ENCODE measurements around the gene MPI. TPM values are rescaled to one million over a fixed set of nuclear protein-coding genes. Genes with fewer than 3 reads are reported as not detected.

The MPI gene, protein sequence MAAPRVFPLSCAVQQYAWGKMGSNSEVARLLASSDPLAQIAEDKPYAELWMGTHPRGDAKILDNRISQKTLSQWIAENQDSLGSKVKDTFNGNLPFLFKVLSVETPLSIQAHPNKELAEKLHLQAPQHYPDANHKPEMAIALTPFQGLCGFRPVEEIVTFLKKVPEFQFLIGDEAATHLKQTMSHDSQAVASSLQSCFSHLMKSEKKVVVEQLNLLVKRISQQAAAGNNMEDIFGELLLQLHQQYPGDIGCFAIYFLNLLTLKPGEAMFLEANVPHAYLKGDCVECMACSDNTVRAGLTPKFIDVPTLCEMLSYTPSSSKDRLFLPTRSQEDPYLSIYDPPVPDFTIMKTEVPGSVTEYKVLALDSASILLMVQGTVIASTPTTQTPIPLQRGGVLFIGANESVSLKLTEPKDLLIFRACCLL
- 28.2 TPM for total RNA-seq

DNA sequence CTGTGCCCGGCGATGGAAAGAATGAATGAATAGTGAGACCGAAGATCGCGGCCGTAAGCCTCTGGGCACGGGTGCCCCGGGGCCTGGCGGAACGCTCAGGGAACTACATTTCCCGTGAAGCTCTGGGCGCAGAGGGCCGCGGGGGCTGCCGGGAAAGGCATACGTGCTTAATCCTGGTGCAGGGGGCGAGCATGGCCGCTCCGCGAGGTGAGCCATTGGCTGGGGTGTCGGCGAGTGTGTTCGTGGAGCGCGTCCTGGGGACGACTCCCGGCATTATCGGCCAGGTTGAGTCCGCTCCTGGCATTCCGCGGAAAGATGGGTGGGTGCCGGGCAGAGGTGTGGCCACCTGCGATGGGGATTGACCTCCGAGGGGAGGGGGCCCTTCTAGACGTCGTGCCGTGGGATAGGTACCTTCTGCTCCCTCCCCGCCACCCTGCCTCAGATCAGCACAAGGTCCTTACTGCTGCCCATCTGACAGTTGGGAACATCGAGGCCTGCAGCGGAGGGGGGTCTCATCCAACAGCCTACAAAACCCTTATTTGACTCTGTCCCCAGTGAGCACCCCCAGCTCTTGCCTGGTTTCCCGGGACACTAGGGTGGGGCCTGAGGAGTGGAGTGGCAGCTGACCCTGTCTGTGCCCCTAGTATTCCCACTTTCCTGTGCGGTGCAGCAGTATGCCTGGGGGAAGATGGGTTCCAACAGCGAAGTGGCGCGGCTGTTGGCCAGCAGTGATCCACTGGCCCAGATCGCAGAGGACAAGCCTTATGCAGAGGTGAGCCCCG is at the start of gene MPI:
MPI (plus strand) TSS at position 160 of the 782 bp plus-strand sequence; CDS start at position 192, 32 bp downstream.
- ATAC-seq = peak; percentile 54

GRCh38 chr15:74840851-74841775 is 48.7 kb upstream of the MPI start:
- no peak for ATAC-seq

DNA sequence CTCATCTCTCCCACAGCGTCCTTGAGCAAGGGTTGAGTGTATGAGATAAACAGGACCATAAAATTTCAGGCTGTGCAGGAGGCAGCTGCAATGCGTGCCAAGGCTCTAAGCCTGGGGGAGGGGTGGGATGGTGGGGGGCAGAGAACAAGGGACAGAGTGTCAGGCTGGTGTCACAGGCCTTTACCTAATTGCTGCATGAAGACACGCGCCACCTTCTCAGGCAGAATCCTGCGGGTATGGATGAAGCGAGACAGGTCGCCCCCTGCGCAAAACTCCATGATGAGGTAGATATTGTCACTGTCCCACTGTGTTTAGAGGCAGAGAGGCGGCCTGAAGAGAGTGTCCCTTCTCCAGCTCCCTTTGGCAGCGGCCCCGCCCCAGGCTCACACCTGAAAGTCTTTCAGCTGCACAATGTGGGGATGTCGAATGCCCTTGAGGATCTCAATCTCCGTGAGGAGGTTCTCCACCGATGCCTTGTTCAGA is 47.9 kb upstream of the MPI start:
- no peak for ATAC-seq

- peak; percentile 89 for ATAC-seq
Observed at GRCh38 chr15:74842581-74843444, 47.0 kb upstream of the MPI start, which contains the start of gene ULK3. ULK3 (minus strand) TSS chr15:74843156; CDS start chr15:74843105, 51 bp downstream.

GRCh38 chr15:74843445-74843828 is 46.4 kb upstream of the MPI start:
- no peak for ATAC-seq

DNA sequence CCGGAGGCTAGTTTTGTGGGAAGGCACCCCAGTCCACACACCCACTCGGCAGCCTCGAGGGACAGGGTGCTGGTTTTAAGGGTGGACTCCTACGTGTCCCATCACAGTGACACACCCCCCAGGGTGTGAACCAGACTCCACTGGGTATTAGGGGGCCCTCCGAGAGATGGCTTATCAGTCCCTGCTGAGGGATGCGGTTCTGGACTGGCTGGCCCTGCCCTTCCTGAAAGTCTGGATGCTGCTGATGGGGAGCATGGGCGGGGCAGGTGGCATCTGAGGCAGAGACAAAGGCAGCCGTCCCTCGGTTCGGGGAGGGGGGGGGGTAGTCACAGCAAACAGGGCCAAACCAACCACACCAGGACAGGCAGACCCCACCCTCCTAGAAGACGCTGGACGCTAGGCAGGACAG is 45.9 kb upstream of the MPI start:
- ATAC-seq = peak; percentile 20

DNA sequence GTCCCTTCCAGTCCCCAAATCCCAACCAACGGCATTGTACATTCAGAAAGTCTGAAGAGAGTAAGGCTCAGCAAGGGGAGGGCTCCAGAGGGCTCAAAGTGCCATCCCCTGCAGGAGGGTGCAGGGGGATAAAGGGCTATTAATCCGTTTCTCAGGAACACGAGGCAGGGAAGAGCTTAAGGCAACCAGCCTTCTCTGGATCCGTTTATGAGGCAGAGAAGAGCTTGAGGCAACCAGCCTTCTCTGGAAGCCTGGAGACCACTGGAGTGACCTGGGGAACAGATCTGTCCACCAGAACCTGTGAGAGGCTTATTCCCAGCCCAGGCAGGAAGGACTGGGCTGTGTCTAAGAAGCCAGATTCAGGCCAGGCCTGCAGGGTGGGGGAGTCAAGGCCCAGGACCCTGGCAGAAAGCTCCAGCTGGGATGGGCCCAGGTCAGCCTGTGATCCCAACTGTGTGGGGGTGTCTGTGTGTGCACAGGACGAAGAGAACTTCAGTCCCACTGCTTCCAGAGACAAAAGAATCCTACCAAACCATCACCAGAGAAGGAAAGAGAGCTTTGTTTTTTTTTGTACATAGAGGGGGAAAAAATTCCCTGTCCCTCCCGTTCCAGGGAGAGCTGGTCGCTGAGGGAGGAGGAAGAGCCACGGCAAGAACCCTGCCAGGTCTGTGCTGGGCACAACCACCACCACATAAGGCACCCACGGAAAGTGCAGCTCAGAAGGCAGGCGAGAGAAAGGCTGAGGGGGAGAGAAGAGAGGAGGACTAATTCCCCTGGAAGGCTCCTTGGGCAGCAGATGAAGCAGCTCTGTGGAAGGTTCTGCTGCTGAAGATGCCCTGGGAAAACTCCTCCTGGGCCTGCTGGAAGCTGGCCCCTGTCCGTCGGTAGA is 45.3 kb upstream of the MPI start:
- ATAC-seq = no peak

- ATAC-seq = no peak
Observed at GRCh38 chr15:74845208-74845568, 44.7 kb upstream of the MPI start.

DNA sequence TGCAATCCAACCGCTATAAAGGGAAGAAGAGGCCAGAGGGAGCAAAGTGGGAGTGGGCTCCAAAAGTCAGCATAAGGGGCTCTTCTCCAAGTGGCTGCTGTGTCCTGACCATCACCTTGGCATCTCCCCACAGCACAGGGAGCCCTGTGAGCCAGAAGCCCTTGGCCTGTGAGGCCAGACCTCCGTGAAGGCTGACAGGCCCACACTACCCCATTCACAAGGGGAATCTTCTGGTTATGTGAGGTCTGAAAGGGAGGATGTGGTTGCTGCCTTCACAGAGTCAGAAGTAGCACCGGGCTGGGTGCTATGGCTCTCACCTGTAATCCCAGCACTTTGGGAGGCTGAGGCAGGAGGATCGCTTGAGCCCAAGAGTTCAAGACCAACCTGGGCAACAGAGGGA is 44.3 kb upstream of the MPI start:
- no peak for ATAC-seq

DNA sequence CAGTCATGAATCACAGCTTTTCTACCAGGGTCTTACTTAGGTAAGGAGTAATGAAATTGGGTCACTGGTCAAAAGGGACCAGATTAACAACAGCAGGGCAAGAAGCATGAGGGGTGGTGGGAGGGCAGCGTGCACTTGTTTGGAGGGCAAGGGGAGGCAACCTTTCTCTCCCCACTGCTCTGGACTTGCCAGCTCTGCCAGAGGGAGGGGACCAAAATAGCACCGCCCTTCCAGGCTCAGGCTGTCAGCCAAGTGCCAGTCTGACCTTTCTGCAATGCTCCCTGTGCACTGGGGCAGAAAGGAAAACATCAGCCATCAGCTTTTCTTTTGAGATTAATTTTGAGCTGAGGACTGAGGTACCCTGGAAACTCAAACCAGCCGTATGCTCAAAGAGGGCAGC is 42.4 kb upstream of the MPI start:
- ATAC-seq = no peak

DNA sequence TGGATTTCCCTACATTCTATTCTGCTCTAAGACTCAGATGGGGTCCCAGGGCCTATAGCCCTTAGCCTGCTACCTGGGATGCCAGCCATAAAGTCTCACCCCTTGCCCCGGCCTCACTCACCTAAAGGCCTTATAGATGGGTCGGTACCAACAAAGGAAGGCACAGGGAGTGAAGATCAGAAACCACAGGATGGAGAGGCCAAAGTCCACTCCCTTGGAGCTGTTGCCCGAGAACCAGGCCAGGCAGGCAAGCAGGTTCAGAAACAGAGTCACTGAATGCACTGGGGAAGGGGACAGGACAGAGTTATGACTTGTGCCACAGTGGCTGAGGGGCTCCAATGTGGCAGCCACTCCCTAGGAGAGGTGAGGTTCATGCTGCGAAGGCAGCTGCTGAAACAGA is 39.4 kb upstream of the MPI start:
- no peak for ATAC-seq

DNA sequence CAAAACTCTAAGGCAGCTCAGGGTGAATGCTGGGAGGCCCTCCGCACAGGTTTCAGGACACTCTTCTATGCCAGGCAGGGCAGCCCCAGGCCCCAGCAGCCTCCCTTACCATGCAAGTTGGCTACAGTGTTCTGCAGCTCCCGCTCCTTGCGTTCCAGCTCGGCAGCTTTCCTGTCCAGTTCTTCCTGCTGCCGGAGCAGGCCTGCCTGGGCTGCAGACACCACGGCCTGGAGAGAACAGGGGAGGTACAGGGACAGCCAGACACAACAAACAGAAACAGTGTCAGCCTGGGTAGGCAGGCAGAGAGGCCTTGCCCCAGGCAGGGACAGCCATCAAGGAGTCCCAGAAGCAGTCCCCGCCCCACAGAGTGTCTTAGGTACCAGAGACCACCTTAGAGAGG is 37.9 kb upstream of the MPI start:
- ATAC-seq = no peak

DNA sequence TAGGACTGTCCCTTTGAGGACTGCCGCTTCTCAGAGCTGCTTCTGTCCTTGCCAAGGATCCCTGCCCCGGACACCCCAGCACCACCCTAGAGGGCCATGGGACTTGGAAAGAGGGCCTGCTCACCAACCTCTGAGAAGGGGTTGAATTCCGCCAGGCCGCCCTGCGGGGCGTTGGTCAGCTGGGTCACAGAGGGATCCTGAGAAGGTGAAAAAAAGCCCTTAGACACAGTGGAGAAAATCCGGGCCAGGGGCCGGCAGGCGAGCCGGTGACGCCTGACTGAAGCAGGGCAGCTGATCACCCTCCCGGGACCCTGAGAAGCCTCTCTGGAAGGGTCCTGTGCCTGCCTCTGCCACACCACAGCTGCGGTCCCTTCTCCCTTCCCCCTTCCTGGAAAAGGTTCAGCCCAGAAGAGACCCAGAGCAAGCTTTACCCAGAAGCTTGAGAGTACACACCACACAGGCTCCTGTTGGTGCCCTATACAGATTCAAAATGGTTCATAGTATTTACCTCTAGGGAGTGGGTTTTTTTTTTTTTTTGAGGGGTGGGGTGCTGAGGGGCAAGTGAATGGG is 35.3 kb upstream of the MPI start:
- ATAC-seq = no peak

- ATAC-seq = peak; percentile 30
Observed at GRCh38 chr15:74855857-74856256, 34.0 kb upstream of the MPI start.

DNA sequence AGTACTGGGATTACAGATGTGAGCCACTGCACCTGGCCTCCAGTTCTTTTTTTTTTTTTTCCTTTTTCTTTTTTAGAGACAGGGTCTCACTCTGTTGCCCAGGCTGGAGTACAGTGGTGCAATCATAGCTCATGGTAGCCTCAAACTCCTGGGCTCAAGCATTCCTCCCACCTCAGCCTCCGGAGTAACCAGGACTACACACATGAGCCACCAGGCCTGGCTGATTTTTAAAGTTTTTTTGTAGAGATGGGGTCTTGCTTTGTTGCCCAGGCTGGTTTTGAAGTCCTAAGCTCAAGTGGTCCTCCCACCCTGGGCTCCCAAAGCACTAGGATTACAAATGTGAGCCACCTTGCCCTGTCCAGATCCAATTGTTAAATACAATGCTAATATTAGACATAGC is 33.3 kb upstream of the MPI start:
- ATAC-seq = no peak

GRCh38 chr15:74857082-74857655 is 32.7 kb upstream of the MPI start:
- peak; percentile 23 for ATAC-seq

DNA sequence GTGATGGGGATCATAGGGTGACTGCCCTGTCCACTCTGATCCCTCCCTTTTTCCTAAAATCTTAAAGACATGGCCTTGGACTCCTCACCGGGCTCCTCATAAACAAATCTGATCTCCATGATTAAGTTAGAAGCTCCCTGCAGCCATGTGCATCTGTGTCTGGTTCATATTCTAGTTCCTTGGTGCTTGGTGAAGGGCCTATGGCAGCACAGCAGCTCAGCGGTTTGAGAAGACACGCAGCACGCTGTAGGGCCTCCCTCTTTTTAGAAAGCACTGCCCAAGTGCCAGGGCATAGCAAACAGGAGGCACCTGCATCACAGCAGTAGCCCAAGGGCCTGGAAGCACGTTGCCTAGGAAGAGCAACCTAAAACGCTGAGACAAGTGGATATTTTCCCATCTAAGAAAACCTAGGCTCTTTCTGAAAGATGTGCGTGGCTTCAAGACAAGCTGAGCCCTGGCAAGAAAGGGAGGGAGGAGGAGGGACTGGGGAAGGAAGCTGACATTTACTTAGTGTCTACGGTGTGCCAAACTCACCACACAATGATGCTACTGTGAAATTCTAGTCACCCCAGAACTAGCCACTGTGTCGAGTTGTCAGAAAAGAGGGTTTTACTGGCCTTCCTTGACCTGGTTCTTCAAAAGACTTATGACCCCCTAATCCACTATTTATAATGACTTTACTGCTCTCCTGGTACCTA is 32.0 kb upstream of the MPI start:
- ATAC-seq = no peak

- no peak for ATAC-seq
Observed at GRCh38 chr15:74858369-74858740, 31.5 kb upstream of the MPI start.
